Aorta (tissue), 5 donors: ENCODE data around the gene CDKN1C. TPM values are rescaled to one million over a fixed set of nuclear protein-coding genes. Genes with fewer than 3 reads are reported as not detected.

Source experiments
- ATAC-seq: fragments of 200-7000 bp; cut with Tn5 transposase; one replicate; pipeline ENCODE4 v1.9.1; 2022; ENCODE audit warnings: moderate library complexity; ENCODE audit not compliant: low FRiP score
- DNase-seq, 2 donors: peaks; one replicate each; pipeline ENCODE4 v3.0.0-alpha.2; 2020
- H3K27ac ChIP-seq, 2 donors: one replicate each; pipeline ENCODE4 v1.5.1; 2013; ENCODE audit warnings: low read length in 2 of 2, mild to moderate bottlenecking in 2 of 2, moderate library complexity in 2 of 2, control low read depth in 1 of 2, inconsistent platforms in 1 of 2, low read depth in 1 of 2
- H3K27me3 ChIP-seq, 2 donors: one replicate each; pipeline ENCODE4 v1.6.1; 2013; ENCODE audit warnings: control low read depth in 1 of 2, low read length in 1 of 2, mild to moderate bottlenecking in 1 of 2, moderate library complexity in 1 of 2; ENCODE audit not compliant: insufficient read depth in 2 of 2, control insufficient read depth in 1 of 2
- H3K36me3 ChIP-seq, 2 donors: one replicate each; pipeline ENCODE4 v1.6.1; 2013; ENCODE audit warnings: control low read depth in 1 of 2, low read length in 1 of 2, mild to moderate bottlenecking in 1 of 2; ENCODE audit not compliant: insufficient read depth in 2 of 2, control insufficient read depth in 1 of 2
- H3K4me1 ChIP-seq, 2 donors: one replicate each; pipeline ENCODE4 v1.6.1; 2013; ENCODE audit warnings: low read length in 2 of 2, control low read depth in 1 of 2, mild to moderate bottlenecking in 1 of 2, moderate library complexity in 1 of 2; ENCODE audit not compliant: insufficient read depth in 2 of 2, control insufficient read depth in 1 of 2
- H3K4me3 ChIP-seq, 2 donors: one replicate each; pipeline ENCODE4 v1.5.1; 2013; ENCODE audit warnings: low read length in 2 of 2, control low read depth in 1 of 2, mild to moderate bottlenecking in 1 of 2
- H3K9me3 ChIP-seq: one replicate; pipeline ENCODE4 v1.6.1; 2013; ENCODE audit warnings: mild to moderate bottlenecking, low read length; ENCODE audit not compliant: control insufficient read depth
- WGBS, 2 donors: extraction: QIAGEN DNeasy Blood & Tissue Kit; methylation state at CpG; one replicate each; pipeline ENCODE4 v1.1.7; 2013; 5-methylcytosine and 5-hydroxymethylcytosine counted together
- intact Hi-C, 2 donors: fragments of 100-400 bp; cut with DNase I; formaldehyde crosslinking; loops; one replicate each; pipeline versions ENCODE4 v1.14.2 to v1.15.0; 2022
- polyA plus RNA-seq, 2 donors: library from polyadenylated mRNA; stranded (reverse); fragments of 200-250 nt; gene quantifications; one replicate each; pipeline ENCODE4 v1.2.3, GENCODE V29; 2013
- total RNA-seq, 2 donors: library from RNA; stranded (reverse); fragmentation: NEBNext Ultra II Directional; extraction: Animal tissue kit (Norgen Biotek cat#: 25700); gene quantifications; one replicate each; pipeline ENCODE4 v1.2.1, GENCODE V29; 2021
- donor health status: healthy with polysubstance abuse.
- donor health status: Bipolar disorder and iron deficiency.
- donor health status: DM: no; HTN: no; CAD: no.
- donor health status: DM: no; HTN: no; CAD: no.
- donor health status: DM: yes; HTN: yes; CAD: no.

The CDKN1C gene
- total and polyA plus RNA-seq, 4 donors = 11.3 to 37.7 (median 17.5) TPM

DNA sequence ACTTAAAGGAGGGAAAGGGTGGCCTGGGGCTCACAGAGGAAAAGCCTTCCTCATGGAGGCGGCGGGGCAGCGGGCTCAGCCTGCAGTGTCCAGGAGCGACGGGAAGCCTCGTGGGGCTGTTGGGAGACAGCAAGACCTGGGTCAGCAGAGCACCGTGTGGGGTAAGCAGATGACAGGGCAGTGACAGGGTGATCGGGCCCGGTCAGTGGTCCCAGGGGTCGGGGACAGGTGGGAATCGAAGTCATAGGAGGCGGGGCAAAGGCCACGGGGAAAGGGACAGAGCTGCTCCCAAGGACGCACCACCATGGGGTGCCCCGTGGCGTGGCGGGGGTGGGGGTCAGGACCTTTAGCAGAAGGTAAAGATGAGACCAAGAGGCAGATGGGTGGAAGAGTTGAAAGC lies 49.8 kb downstream of the CDKN1C start:
- intact Hi-C loops = no loop called here
- WGBS, 2 donors = 93 to 96% methylated on average over 17 of the region's 17 CpGs
- H3K4me1 ChIP-seq = no peaks in the 10 kb centered on the region

DNA sequence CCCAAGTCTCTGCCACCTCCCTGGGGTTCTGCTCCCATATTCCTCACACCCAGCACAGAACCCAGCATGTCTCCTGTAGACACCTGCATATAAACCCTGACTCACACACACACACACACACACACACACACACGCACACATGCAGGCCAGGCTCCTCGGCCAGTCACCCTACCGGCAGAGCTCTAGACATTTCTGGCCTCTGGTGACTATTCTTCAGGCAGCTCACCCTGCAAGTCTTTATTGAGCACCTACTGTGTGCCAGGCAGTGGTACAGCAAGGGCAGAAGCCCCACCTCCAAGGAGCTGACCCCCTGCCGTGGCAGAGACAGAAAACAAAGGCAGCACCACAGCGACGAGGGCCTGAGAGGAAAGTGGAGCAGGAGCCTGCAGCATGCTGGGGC lies 50.3 kb downstream of the CDKN1C start:
- WGBS, 2 donors = 64 to 73% methylated on average over 6 of the region's 6 CpGs
- intact Hi-C loops = no loop called here
- Histone ChIP-seq H3K4me1 (no peaks in the 10 kb centered on the region), H3K27ac (no peak overlapping the region), H3K27me3 (no peaks in the 10 kb centered on the region), H3K9me3 (no peaks in the 10 kb centered on the region), H3K4me3 (no peak overlapping the region), H3K36me3 (no peaks in the 10 kb centered on the region)
- DNase-seq = no peak
- ATAC-seq = no peak

More for the DNA sequence above, 49.8 kb downstream of the CDKN1C start:
- DNase-seq (no peak), ATAC-seq (no peak)
- H3K27me3 ChIP-seq = no peaks in the 10 kb centered on the region
- H3K27ac ChIP-seq = no peak overlapping the region
- no peaks in the 10 kb centered on the region for H3K9me3 ChIP-seq
- H3K4me3 ChIP-seq = no peak overlapping the region
- no peaks in the 10 kb centered on the region for H3K36me3 ChIP-seq

DNA sequence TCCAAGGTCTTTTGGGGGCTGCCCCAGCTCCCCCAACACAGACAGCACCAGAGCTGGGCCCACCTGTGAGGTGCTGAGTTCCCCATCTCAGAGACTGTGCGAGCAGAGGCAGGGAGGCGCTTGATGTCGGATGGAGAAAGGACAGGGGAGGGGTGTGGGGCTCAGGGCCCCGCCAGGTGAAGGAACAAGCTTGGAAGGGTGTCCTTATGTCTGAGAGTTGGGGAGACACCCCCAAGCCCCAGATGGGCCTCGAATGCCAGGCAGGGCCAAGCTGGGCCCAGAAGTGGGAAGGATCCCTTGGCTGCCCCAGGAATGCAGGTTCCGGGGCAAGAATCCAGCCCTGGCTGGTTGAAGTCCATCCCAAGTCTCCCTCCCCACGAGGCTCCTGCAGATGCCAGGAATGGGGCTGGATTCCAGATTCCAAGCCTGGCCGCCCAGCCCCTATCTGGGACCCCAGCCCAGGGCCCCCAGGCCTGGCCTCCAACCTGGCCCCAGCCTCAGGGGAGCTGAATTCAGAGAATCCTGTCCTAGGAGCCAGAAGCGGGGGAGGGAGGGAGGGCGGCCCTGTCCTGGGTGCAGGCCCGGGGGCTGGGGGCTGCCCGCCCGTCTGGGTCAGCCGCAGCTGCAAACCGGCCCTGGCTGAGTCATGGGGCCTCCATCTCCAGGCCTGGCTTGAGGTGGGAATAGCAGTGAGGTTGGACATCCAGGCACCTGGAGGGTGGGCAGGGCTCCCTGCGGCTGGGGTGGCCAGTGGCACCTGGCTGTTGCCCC lies 50.9 kb downstream of the CDKN1C start:
- no peaks in the 10 kb centered on the region for H3K4me1 ChIP-seq
- 57 to 60% methylated on average over 16 of the region's 16 CpGs for WGBS, 2 donors
- DNase-seq (no peak), ATAC-seq (no peak)
- intact Hi-C loops = no loop called here
- no peak overlapping the region for H3K27ac ChIP-seq
- H3K9me3 ChIP-seq = no peaks in the 10 kb centered on the region
- no peak overlapping the region for H3K4me3 ChIP-seq
- no peaks in the 10 kb centered on the region for H3K36me3 ChIP-seq
- no peaks in the 10 kb centered on the region for H3K27me3 ChIP-seq

DNA sequence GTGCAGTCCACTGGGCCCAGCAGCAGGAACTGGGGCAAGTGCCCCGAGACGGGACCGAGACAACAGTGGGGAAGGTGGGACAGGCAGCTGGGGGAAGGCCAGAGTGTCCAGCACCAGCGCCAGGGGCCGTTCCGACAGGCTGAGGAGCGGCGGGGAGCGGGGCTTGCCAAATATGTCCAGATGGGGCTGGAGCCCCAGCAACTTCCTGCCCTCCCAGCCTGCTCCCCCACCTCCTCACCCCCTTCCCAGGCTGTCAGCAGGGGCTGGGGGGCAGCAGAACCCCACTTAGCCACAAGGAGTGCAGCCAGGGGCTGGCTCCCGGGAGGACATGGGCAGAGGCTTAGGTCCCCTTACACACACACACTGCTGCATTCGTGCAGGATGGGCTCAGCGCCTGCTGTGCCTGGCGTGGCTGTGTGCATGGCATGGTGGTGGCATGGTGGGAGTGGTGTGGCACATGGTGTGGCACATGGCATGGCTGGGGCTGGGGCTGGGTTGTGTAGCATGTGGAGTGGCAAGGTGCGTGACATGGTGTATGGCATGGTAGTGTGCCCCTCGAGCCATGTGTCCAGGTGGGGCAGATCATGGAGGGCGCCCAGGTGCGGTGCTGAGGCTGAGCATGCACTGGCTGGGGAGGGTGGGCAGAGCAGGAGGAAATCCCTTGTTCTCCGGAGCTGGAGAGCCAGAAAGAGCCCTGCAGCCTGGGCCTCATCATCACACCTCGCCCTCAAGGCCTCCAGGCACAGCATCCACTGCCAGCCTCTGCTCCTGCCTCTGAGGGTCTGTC lies 51.7 kb downstream of the CDKN1C start:
- no peak for ATAC-seq
- peak in 1 of 2 donors; percentile 60 for DNase-seq
- Histone ChIP-seq H3K27ac (no peak overlapping the region), H3K36me3 (no peaks in the 10 kb centered on the region), H3K9me3 (no peaks in the 10 kb centered on the region), H3K4me1 (no peaks in the 10 kb centered on the region), H3K27me3 (no peaks in the 10 kb centered on the region), H3K4me3 (no peak overlapping the region)
- intact Hi-C loops = no loop called here
- WGBS, 2 donors = 88 to 91% methylated on average over 19 of the region's 19 CpGs

Other genes starting within 250 kb of the CDKN1C start
- 1 to 10 TPM; 2.3 to 5.4 TPM for gene KCNQ1OT1, start 185.8 kb downstream of the CDKN1C start, total RNA-seq
- under 1 TPM; 0.08 to 0.13 TPM for gene KCNQ1OT1, start 185.8 kb downstream of the CDKN1C start, polyA plus RNA-seq
- 1 to 10 TPM; 6.4 to 7.1 TPM for gene PHLDA2, start 43.6 kb upstream of the CDKN1C start, total RNA-seq
- 10 to 100 TPM in 1 of 2 donors, 1 to 10 TPM in 1; 7.4 to 17.2 TPM for gene PHLDA2, start 43.6 kb upstream of the CDKN1C start, polyA plus RNA-seq
- gene NAP1L4, start 106.6 kb upstream of the CDKN1C start, total RNA-seq = 100 to 1,000 TPM in 1 of 2 donors, 10 to 100 TPM in 1; 99.5 to 109 TPM
- 10 to 100 TPM; 65.4 to 66.9 TPM for gene NAP1L4, start 106.6 kb upstream of the CDKN1C start, polyA plus RNA-seq
- 10 to 100 TPM; 37.7 to 38.9 TPM for gene CARS1, start 171.6 kb upstream of the CDKN1C start, total RNA-seq
- gene CARS1, start 171.6 kb upstream of the CDKN1C start, polyA plus RNA-seq = 10 to 100 TPM; 18.8 to 41.4 TPM